EH (cell line): ENCODE results near the gene FSCN2.

Source experiments
- DNase-seq: peaks from one replicate; pipeline ENCODE4 v3.0.0-alpha.2; 2015; ENCODE audit warnings: low read depth

The FSCN2 gene

GRCh38 chr17:81539961-81540675, 11.9 kb downstream of the FSCN2 start:
- no peak for DNase-seq

GRCh38 chr17:81540676-81541027, 12.5 kb downstream of the FSCN2 start:
- no peak for DNase-seq

DNA sequence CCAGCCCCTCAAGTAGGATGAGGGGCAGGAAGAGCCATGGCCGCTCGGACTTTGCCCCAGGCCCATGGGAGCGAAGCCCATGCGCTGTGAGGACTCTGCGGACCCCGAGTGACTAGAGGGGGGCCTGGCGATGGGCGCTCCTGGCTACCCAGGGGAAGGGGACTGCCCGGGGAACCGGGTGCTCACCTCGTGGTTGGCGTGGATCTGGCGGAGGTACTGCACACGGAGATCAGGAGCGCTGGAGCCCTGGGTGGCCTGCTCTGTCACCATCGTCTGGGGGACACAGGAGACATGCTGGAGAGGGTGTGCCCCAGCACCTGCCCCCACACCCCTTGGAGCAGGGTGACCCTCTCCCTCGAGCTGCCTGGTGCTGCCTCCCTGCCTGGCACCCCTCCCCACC, 12.9 kb downstream of the FSCN2 start:
- no peak for DNase-seq

GRCh38 chr17:81542431-81543338, 14.5 kb downstream of the FSCN2 start:
- no peak for DNase-seq

DNA sequence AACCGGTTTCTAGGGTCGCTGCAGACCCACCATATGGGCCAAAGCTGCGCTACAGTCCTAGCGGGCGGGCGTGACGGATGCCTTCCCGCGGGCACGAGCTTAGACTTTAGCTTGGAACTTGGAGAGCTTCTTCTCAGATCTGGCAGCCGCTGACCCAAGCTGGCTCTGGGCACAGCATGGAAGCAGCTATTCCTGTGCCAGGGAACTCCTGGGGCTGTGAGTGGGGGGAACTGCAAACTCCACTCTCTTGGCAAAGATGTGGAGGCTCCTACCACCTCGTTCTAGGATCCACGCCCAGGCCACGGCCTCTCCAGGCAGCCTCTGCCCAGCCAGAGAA, 15.1 kb downstream of the FSCN2 start:
- no peak for DNase-seq

GRCh38 chr17:81543756-81544155, 15.6 kb downstream of the FSCN2 start:
- DNase-seq = no peak

DNA sequence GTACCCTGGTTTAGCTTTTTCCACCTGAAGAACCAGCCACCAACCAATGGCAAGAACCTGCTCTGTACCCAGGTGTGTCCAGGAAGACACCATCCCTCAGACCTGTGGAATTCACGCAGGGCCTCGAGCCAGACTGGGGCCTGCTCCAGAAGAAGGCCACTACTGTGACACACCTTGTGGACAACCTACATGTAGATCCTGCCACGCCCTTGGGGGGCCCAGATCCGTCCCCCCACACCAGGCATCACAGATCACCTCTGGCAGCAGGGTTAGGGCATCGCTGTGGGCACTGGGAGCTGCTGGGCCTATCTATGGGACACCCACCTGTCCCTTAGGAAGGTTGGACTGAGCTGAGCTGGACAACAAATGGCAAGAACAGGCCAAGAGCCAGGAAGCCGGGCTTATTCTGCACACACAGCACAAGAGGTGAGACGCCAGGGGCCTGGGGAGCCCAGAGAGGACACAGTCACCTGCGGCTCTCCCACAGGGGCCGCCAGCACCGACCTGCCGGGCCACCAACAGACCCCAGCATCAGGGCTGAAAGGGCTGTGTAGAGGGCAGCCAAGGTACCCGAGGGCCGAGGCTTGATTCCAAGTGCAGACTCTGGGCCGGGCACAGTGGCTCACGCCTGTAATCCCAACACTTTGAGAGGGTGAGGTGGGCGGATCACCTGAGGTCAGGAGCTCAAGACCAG, 16.3 kb downstream of the FSCN2 start:
- no peak for DNase-seq

DNA sequence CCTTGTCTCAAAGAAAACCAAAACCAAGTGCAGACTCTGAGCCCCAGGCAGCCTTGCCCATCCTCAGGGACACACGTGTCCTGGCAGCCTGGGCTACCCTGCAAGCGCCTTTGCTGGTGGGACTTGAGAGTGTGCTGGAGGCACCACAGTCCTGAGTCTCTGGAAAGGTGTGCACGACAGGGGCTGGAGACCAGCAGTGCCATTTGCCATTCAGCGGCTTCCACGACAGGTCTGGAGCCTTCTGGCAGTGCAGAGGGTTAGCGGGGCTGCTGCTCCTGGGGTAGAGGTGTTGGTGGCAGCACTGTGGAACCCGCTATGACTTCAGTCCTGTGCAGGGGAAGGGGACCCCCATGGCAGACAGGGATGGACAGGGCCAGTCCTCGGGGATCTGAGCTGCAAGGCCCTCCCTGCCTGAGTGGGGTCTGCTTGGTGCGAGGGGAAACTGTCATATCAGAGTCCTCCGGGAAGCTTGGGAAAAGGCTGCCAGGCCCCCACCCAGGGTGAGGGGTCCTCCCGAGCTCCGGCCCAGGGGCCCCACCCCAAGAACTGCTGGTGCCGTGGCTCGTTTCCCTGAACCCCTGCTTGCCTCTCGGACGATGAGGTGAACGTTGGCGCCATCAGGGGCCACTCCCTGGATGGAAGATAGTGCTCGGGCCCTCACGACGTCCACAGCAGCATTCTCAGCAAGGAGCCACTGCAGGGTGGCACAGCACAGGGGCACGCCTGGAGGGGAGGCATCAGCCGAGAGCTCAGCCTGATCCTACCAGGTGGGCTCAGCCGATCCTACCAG, 17.2 kb downstream of the FSCN2 start:
- DNase-seq = no peak

GRCh38 chr17:81546906-81547613, 18.9 kb downstream of the FSCN2 start:
- DNase-seq = no peak

GRCh38 chr17:81547614-81547982, 19.4 kb downstream of the FSCN2 start:
- no peak for DNase-seq

- DNase-seq = no peak
These were observed 20.9 kb downstream of the FSCN2 start for GRCh38 chr17:81549031-81549557.

DNA sequence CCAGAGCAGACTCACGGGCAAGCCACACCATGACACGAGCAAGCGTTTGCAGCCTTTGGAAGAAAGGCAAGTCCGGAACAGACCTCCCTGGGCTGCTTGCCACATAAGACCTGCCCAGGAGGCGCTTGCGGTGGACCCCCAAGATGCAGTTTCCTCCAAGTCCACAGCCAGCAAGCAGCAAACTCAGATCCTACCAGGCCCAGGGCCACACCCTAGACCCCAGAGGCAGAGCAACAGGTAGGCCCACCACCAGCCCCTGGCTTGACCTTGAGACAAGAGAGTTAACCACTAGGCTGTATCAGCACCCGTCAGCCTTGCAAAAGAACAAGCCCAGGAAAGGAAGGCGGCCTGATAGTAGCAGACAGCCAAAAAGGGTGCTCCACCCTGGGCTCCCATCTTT, 21.6 kb downstream of the FSCN2 start:
- DNase-seq = no peak

GRCh38 chr17:81550285-81550684, 22.1 kb downstream of the FSCN2 start:
- no peak for DNase-seq

GRCh38 chr17:81550830-81551457, 22.8 kb downstream of the FSCN2 start:
- no peak for DNase-seq

DNA sequence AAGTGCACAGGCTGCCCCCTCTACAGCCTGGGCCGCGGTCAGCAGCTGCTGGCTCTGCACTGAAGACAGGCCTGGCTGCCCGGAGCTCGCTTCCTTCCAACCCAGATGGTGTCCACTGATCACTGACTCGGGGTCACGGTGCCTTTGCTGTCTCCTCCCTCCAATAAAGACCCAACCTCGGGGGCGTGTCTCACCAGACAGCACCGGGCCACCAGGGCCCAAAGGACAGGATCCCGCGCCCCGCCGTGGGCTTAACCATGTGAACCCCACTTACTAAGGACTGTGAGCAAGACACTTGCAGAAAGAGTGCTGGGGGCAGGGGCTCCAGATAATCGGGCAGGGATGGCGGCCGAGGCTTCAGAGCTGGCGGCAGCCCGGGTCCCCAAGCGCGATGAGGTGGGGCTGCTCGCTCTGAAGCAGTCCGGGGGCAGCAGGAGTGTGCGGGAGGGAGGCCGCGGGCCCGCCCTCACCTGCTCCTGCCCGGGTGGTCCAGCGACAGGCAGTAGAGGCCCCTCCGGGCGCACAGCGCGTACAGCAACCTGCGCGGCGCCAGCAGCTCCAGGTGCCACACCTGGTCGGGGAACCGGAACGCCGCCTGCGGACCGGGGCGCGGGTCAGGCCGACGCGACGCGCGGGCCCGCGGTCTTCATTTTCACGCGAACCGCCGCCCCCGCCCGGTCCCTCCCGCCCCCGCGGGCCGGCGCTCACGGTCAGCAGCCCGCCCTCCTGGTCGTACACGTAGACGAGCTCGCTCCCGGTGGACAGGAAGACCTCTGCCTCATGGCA, 23.5 kb downstream of the FSCN2 start:
- peak; percentile 52 for DNase-seq

GRCh38 chr17:81552244-81553017, 24.3 kb downstream of the FSCN2 start, which contains the start of gene FAAP100:
Gene FAAP100 (minus strand): TSS chr17:81552353. CDS start chr17:81552330, 23 bp downstream.
- peak; percentile 79 for DNase-seq

GRCh38 chr17:81553018-81553615, 24.9 kb downstream of the FSCN2 start:
- peak; percentile 85 for DNase-seq

- peak; percentile 98 for DNase-seq
These were observed 25.5 kb downstream of the FSCN2 start for GRCh38 chr17:81553616-81554181.
